ENCODE data around the gene SPAG17. TPM values are rescaled to one million over a fixed set of nuclear protein-coding genes. Genes with fewer than 3 reads are reported as not detected.

Gene SPAG17
- total RNA-seq, 1 experiment from 2014 or later = 0.36 TPM

- ATAC-seq = no peak
- ChIA-PET POLR2A (no interaction called here), CTCF (no interaction called here)
- intact Hi-C loops (cut with micrococcal nuclease; ENCODE audit: unreplicated experiment) (loop anchor here (10.0 kb wide), 1 partner anchor 845 kb away; no protein-coding TSS in a partner anchor), in situ Hi-C loops (cut with HindIII; ENCODE audit: low pct_unique_long_range_greater_than_20kb, low sequenced_read_pairs) (no loop called here)
- DNase-seq (ENCODE audit: low read depth, low spot score) = no peak
- H3K9me3 ChIP-seq (ENCODE audit: control insufficient read depth, insufficient read depth, low read depth, low read length) = no peaks in the 10 kb centered on the region
- no peak overlapping the region for H3K27ac ChIP-seq (ENCODE audit: low read length)
- TF ChIP-seq CTCF (IDR thresholded peaks at IDR 0.05) (no peak), TCF7L2 (IDR thresholded peaks at IDR 0.05; ENCODE audit: low read depth, low read length) (no peak), POLR2AphosphoS5 (IDR thresholded peaks at IDR 0.05; ENCODE audit: low read depth, low read length) (no peak), SIN3A (IDR thresholded peaks at IDR 0.05; ENCODE audit: borderline replicate concordance, insufficient read depth, low read depth, low read length) (no peak)
- TF ChIP-seq, protein P1, sequence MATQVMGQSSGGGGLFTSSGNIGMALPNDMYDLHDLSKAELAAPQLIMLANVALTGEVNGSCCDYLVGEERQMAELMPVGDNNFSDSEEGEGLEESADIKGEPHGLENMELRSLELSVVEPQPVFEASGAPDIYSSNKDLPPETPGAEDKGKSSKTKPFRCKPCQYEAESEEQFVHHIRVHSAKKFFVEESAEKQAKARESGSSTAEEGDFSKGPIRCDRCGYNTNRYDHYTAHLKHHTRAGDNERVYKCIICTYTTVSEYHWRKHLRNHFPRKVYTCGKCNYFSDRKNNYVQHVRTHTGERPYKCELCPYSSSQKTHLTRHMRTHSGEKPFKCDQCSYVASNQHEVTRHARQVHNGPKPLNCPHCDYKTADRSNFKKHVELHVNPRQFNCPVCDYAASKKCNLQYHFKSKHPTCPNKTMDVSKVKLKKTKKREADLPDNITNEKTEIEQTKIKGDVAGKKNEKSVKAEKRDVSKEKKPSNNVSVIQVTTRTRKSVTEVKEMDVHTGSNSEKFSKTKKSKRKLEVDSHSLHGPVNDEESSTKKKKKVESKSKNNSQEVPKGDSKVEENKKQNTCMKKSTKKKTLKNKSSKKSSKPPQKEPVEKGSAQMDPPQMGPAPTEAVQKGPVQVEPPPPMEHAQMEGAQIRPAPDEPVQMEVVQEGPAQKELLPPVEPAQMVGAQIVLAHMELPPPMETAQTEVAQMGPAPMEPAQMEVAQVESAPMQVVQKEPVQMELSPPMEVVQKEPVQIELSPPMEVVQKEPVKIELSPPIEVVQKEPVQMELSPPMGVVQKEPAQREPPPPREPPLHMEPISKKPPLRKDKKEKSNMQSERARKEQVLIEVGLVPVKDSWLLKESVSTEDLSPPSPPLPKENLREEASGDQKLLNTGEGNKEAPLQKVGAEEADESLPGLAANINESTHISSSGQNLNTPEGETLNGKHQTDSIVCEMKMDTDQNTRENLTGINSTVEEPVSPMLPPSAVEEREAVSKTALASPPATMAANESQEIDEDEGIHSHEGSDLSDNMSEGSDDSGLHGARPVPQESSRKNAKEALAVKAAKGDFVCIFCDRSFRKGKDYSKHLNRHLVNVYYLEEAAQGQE (IDR thresholded peaks at IDR 0.05; ENCODE audit: insufficient read depth in 1 of 2, low read depth in 2 of 2, low read length in 1 of 2) = no peak
- no peaks in the 10 kb centered on the region for H3K36me3 ChIP-seq (ENCODE audit: control insufficient read depth, insufficient read depth, low read length)
- H3K4me3 ChIP-seq (ENCODE audit: low read depth in 2 of 2, low read length in 2 of 2) = no peak overlapping the region
- H3K27me3 ChIP-seq (ENCODE audit: control insufficient read depth, insufficient read depth, low read length) = no peaks in the 10 kb centered on the region
- BruUV-seq (replicated peaks) = no TSS peak
- H3K4me1 ChIP-seq (ENCODE audit: control insufficient read depth, insufficient read depth, low read length) = no peaks in the 10 kb centered on the region
Measured at GRCh38 chr1:118159569-118159968, 25.5 kb downstream of the SPAG17 start.

DNA sequence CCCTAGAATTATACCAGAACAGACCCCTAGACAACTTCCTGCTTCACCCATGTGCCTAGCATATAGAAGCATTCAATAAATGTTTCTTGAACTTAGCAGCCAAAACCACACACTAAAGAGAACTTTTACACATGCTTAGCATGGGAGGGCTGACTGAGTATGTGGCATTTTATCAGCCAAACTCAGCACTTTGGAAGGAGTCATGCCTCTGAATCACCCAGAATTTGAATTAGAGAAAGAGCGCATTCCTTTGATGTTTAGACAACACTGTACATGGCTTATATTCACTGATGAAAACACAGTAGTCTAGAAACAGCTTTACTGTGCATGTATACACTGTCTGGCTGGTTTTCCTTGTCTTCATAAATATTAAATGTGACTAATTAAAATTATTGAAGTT is 26.1 kb downstream of the SPAG17 start:
- no TSS peak for BruUV-seq (replicated peaks)
- ChIA-PET CTCF (no interaction called here), POLR2A (no interaction called here)
- Histone ChIP-seq H3K27ac (ENCODE audit: low read length) (no peak overlapping the region), H3K4me3 (ENCODE audit: low read depth in 2 of 2, low read length in 2 of 2) (no peak overlapping the region), H3K4me1 (ENCODE audit: control insufficient read depth, insufficient read depth, low read length) (no peaks in the 10 kb centered on the region), H3K27me3 (ENCODE audit: control insufficient read depth, insufficient read depth, low read length) (no peaks in the 10 kb centered on the region), H3K36me3 (ENCODE audit: control insufficient read depth, insufficient read depth, low read length) (no peaks in the 10 kb centered on the region), H3K9me3 (ENCODE audit: control insufficient read depth, insufficient read depth, low read depth, low read length) (no peaks in the 10 kb centered on the region)
- TF ChIP-seq CTCF (IDR thresholded peaks at IDR 0.05) (no peak), TCF7L2 (IDR thresholded peaks at IDR 0.05; ENCODE audit: low read depth, low read length) (no peak), POLR2AphosphoS5 (IDR thresholded peaks at IDR 0.05; ENCODE audit: low read depth, low read length) (no peak)
- TF ChIP-seq, protein P1 (IDR thresholded peaks at IDR 0.05; ENCODE audit: insufficient read depth in 1 of 2, low read depth in 2 of 2, low read length in 1 of 2) = no peak
- in situ Hi-C loops (cut with HindIII; ENCODE audit: low pct_unique_long_range_greater_than_20kb, low sequenced_read_pairs) = no loop called here
- intact Hi-C loops (cut with micrococcal nuclease; ENCODE audit: unreplicated experiment) = loop anchor here (10.0 kb wide), 1 partner anchor 846 kb away; no protein-coding TSS in a partner anchor
- DNase-seq (ENCODE audit: low read depth, low spot score) (no peak), ATAC-seq (no peak)
